Measurements from ENCODE around the gene TMEM100.

Gene TMEM100

DNA sequence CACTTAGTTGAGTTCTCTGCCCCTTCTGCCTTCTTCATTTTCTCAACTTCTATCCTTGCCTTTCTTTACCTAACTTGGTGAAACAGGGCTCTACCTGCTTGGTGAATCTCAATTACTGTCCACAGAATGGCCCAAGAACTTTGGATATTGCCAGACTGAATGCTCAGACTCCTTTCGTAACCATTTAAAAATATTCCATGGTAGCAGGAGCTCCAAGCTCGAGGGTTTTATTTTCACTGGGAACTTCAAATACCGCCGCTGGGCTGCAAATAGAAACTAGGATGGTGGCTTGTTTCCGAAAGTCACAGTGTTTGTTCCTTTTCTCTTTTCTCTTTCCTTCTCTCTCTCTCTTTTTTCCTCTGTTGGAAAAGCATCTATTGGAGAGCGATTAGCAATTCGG is 13.2 kb downstream of the TMEM100 start:
- DNase-seq (ENCODE audit: low read depth) = no peak
- TF ChIP-seq, protein P1, sequence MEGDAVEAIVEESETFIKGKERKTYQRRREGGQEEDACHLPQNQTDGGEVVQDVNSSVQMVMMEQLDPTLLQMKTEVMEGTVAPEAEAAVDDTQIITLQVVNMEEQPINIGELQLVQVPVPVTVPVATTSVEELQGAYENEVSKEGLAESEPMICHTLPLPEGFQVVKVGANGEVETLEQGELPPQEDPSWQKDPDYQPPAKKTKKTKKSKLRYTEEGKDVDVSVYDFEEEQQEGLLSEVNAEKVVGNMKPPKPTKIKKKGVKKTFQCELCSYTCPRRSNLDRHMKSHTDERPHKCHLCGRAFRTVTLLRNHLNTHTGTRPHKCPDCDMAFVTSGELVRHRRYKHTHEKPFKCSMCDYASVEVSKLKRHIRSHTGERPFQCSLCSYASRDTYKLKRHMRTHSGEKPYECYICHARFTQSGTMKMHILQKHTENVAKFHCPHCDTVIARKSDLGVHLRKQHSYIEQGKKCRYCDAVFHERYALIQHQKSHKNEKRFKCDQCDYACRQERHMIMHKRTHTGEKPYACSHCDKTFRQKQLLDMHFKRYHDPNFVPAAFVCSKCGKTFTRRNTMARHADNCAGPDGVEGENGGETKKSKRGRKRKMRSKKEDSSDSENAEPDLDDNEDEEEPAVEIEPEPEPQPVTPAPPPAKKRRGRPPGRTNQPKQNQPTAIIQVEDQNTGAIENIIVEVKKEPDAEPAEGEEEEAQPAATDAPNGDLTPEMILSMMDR (conservative IDR thresholded peaks at IDR 0.05; ENCODE audit: low read depth, low read length) = no peak
- no peak overlapping the region for H3K4me3 ChIP-seq (ENCODE audit: low read depth, low read length)

DNA sequence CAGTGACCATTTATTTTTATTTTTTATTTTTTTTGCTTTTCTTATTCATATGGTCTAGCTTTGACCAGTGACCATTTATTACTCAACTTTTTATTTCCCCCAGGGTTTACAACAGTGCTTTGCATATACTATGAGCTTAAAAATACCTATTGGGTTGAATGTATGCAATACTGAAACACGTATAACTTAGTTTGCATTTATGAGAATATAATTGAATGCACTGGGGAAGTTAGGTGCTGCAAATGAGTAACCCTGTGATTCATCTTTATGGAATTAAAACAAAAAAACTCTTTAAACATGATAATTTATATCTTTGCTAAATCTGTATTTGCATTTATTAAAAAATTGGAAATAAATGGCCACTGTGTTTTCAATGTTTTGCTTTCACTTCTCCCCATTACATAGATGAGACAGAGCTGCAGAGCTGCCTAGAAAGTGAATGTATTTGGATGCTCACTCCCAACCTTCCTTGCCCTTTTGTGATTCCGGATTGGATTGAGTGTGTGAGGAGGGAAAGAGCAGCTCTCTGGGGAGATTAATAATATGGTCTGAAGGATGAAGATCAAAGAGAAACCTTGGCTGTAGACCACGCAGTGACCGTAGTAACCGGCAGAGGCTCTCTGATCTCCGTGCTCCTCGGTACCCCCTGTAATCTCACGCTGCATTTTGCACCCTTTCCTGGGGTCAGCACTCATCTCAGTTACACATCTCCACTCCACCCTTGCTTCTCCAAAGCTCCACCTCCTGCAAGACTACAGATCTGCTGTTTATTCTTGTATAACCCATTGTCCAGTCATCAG is 14.3 kb downstream of the TMEM100 start:
- DNase-seq (ENCODE audit: low read depth) = no peak
- H3K4me3 ChIP-seq (ENCODE audit: low read depth, low read length) = peak overlapping the region; percentile 41
- TF ChIP-seq, protein P1 (conservative IDR thresholded peaks at IDR 0.05; ENCODE audit: low read depth, low read length) = no peak

DNA sequence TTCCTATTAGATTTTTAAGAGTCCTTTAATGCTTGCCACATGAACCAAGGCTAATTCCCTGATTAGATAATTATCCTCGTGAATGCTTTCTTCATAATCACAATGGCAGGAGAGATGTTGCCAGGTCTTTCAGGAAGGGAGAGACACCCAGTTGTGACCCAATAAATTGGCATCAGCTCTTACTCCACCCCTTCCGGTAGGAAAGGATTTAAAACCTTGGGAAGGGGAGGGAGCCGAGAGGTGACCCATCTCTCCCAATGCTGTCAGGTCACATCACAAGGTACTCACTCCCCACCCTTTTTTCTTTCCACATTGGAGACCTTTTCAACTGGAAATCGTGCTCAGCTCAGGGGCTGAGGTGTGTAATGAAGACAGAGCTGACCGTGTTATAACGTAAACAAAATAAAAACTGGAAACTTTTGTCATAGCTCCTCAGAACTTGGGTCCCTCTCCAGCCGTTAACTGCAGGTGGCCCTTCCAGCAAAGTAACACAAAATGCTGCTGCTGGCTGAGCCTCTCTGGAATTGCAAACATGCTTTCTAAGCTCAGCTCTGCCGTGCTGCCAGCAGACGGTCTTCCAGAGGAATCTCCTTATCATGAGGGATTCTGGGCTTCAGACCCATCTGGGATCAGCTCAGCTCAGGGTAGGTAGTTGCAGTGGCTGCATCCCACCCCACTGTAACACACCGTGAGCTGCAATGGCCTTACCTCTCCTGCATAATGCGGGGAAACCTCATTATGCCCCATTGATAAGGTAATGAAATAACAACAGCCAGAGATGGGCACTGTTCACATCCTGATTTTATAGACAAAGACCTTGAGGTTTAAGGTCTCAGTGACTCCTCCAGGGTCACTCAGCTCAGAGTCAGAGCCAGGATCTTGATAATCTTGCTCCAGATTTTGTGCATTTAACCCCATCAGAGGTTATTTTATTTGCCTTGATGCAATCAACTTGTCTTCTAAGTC is 15.6 kb downstream of the TMEM100 start:
- TF ChIP-seq, protein P1 (conservative IDR thresholded peaks at IDR 0.05; ENCODE audit: low read depth, low read length) = no peak
- no peak overlapping the region for H3K4me3 ChIP-seq (ENCODE audit: low read depth, low read length)
- DNase-seq (ENCODE audit: low read depth) = no peak

DNA sequence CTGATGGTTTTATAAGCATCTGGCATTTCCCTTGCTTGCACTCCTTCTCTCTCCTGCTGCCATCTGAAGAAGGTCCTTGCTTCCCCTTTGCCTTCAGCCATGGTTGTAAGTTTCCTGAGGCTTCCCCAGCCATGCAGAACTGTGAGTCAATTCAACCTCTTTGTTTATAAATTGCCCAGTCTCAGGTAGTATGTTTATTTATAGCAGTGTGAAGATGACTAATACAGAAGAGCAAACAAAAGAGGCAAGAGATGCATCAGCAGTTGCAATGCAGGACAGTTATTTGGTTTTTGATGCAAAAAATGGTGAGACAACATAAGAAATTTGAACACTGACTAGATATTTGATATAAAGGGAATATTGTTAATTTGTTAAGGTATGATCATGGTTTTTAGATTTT is 16.8 kb downstream of the TMEM100 start:
- TF ChIP-seq, protein P1 (conservative IDR thresholded peaks at IDR 0.05; ENCODE audit: low read depth, low read length) = no peak
- no peak overlapping the region for H3K4me3 ChIP-seq (ENCODE audit: low read depth, low read length)
- no peak for DNase-seq (ENCODE audit: low read depth)

DNA sequence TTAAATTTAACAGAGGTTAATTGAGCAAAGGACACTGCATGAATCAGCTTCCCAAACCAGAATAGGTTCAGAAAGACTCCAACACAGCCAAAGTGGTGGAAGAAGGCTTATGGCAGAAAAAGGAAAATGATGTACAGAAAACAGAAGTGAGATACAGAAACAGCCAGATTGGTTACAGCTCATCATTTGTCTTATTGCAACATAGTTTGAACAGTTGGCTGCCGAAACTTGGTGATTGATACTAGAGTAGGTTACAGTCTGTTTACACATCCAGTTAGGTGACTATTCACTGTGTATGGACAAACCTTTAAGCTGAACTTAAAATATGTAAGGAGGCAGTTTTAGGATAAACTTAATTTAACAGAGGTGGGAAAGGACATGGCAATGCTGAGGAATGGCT is 18.3 kb downstream of the TMEM100 start:
- DNase-seq (ENCODE audit: low read depth) = no peak
- TF ChIP-seq, protein P1 (conservative IDR thresholded peaks at IDR 0.05; ENCODE audit: low read depth, low read length) = no peak
- no peak overlapping the region for H3K4me3 ChIP-seq (ENCODE audit: low read depth, low read length)

DNA sequence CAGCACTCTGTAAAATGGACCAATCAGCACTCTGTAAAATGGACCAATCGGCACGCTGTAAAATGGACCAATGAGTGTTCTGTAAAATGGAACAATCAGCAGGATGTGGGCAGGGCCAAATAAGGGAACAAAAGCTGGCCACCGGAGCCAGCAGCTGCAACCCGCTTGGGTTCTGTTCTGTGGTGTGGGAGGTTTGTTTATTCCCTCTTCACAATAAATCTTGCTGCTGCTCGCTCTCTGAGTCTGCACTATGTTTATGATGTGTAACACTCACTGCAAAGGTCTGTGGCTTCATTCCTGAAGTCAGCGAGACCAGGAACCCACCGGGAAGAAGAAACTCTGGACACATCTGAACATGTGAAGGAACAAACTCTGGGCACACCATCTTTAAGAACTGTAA is 20.5 kb downstream of the TMEM100 start:
- TF ChIP-seq, protein P1 (conservative IDR thresholded peaks at IDR 0.05; ENCODE audit: low read depth, low read length) = no peak
- DNase-seq (ENCODE audit: low read depth) = no peak
- H3K4me3 ChIP-seq (ENCODE audit: low read depth, low read length) = no peak overlapping the region
